HFFc6 (cell line): ENCODE measurements around the gene FUT7. TPM values are rescaled to one million over a fixed set of nuclear protein-coding genes. Genes with fewer than 3 reads are reported as not detected.

ENCODE experiments used
- DNase-seq: peaks from one replicate; pipeline ENCODE4 v3.0.0-alpha.2; 2018
- H3K27ac Mint-ChIP-seq: 2 replicates; pipeline ENCODE4 v1.8.0; 2020; ENCODE audit warnings: mild to moderate bottlenecking, mixed read lengths
- H3K27me3 Mint-ChIP-seq: 2 replicates; pipeline ENCODE4 v1.8.0; 2021; ENCODE audit warnings: mild to moderate bottlenecking, moderate library complexity, mixed read lengths; ENCODE audit not compliant: insufficient read depth
- H3K36me3 Mint-ChIP-seq: 2 replicates; pipeline ENCODE4 v1.8.0; 2021; ENCODE audit warnings: low read depth, mixed read lengths
- H3K4me1 Mint-ChIP-seq: 2 replicates; pipeline ENCODE4 v1.8.0; 2020; ENCODE audit warnings: low read depth, mixed read lengths
- H3K4me3 Mint-ChIP-seq: 2 replicates; pipeline ENCODE4 v1.8.0; 2020; ENCODE audit warnings: mild to moderate bottlenecking, moderate library complexity, mixed read lengths
- H3K9me3 Mint-ChIP-seq: 2 replicates; pipeline ENCODE4 v1.8.0; 2020; ENCODE audit warnings: mild to moderate bottlenecking, mixed read lengths
- total RNA-seq, 6 experiments: library from RNA; stranded (reverse); fragmentation: NEBNext Ultra II Directional; extraction: Animal tissue kit (Norgen Biotek cat#: 25700); gene quantifications; 2 replicates in 1 of 6; 3 replicates in 5 of 6; pipeline ENCODE4 v1.2.3, GENCODE V29; 2021
- TF ChIP-seq, protein P1 (sequence below): fragments of 200-600 bp; sonication (generic); IDR thresholded peaks from 2 replicates; pipeline ENCODE4 v1.5.0; 2021; ENCODE audit warnings: antibody characterized with exemption, mild to moderate bottlenecking

FUT7 gene
- total RNA-seq, 6 experiments from 2014 or later = not detected

DNA sequence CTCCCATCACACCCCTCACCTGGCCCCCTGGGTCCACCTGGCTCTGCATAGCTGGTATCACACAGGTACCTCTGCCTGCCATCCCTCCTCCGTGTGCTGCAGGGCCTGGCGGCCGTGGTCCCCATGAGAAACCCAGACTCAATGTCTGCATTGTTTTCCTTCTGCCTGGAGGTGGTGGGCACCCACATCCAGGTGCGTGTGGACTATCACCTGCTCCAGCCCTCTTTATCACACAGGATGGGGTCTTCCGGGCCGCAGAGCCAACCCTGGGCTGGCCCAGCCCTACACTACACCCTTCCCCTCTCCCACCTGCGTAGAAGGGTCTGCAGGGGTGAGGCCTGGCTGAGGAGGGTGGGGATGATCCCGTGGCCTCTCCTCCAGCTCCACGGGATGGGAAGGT is 7.0 kb upstream of the FUT7 start:
- H3K27ac Mint-ChIP-seq = no peak overlapping the region
- no peak overlapping the region for H3K4me3 Mint-ChIP-seq
- TF ChIP-seq, protein P1, sequence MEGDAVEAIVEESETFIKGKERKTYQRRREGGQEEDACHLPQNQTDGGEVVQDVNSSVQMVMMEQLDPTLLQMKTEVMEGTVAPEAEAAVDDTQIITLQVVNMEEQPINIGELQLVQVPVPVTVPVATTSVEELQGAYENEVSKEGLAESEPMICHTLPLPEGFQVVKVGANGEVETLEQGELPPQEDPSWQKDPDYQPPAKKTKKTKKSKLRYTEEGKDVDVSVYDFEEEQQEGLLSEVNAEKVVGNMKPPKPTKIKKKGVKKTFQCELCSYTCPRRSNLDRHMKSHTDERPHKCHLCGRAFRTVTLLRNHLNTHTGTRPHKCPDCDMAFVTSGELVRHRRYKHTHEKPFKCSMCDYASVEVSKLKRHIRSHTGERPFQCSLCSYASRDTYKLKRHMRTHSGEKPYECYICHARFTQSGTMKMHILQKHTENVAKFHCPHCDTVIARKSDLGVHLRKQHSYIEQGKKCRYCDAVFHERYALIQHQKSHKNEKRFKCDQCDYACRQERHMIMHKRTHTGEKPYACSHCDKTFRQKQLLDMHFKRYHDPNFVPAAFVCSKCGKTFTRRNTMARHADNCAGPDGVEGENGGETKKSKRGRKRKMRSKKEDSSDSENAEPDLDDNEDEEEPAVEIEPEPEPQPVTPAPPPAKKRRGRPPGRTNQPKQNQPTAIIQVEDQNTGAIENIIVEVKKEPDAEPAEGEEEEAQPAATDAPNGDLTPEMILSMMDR = no peak
- H3K4me1 Mint-ChIP-seq = no peaks in the 10 kb centered on the region
- no peaks in the 10 kb centered on the region for H3K9me3 Mint-ChIP-seq
- no peaks in the 10 kb centered on the region for H3K36me3 Mint-ChIP-seq
- DNase-seq = no peak
- H3K27me3 Mint-ChIP-seq = no peaks in the 10 kb centered on the region; the same call in 1 of the 2 replicates

DNA sequence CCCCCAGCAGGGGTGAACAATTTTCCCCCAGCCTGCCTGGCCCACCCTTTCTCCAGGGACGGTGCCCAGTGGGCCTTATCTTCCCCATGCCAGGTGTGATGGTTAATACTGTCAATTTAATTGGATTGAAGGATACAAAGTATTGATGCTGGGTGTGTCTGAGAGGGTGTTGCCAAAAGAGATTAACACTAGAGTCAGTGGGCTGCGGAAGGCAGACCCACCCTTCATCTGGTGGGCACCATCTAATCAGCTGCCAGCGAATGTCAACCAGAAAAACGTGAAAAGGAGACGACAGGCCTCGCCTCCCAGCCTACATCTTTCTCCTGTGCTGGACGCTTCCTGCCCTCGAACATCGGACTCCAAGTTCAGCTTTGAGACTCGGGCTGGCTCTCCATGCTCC is 5.6 kb upstream of the FUT7 start:
- Mint-ChIP-seq H3K36me3 (no peaks in the 10 kb centered on the region), H3K4me1 (no peaks in the 10 kb centered on the region), H3K27me3 (no peaks in the 10 kb centered on the region; the same call in 1 of the 2 replicates), H3K9me3 (no peaks in the 10 kb centered on the region), H3K4me3 (no peak overlapping the region), H3K27ac (no peak overlapping the region)
- DNase-seq = no peak
- TF ChIP-seq, protein P1 = no peak

DNA sequence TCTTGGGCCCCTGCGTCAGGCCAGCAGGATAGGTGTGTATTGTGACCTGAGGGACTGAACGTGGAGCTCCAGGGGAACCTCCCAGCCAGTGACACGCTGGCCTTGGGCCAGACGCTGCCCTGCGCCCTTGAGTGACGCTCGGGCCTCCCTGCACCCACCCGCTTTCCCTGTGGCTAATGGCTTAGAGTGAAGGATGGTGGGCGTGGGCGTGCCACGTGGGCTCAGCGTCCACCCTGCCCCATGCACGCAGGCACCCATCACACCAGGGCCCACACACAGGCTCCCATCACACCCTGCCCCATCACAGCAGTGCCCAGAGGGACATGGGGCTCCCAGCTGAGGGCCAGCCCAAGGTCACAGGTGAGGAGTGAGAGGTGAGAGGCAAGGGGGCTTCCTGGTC is 5.1 kb upstream of the FUT7 start:
- Mint-ChIP-seq H3K4me3 (no peak overlapping the region), H3K36me3 (no peaks in the 10 kb centered on the region), H3K27ac (no peak overlapping the region), H3K27me3 (no peaks in the 10 kb centered on the region; the same call in 1 of the 2 replicates), H3K9me3 (no peaks in the 10 kb centered on the region), H3K4me1 (no peaks in the 10 kb centered on the region)
- DNase-seq = no peak
- TF ChIP-seq, protein P1 = no peak

DNA sequence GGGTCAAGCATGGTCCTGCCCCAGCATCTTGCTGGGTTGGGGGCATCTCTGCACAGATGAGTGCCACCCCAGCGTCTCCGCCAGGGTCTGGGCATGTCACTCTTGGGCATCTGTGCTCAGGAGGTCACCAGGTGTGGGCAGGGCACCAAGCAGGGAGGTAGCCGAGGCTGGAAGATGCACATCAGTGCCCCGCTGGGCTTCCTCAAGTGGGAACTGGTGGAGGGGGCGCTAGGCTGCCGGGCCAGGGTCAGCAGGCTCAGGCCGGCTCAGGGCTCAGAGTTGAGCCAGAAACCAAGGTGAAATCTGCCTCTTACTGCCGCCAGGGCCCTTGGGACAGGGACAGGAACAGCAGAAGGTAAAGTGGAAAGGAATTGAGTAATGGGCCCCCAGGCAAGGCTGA is 4.0 kb upstream of the FUT7 start:
- H3K36me3 Mint-ChIP-seq = no peaks in the 10 kb centered on the region
- no peak overlapping the region for H3K4me3 Mint-ChIP-seq
- no peak overlapping the region for H3K27ac Mint-ChIP-seq
- no peaks in the 10 kb centered on the region for H3K9me3 Mint-ChIP-seq
- H3K4me1 Mint-ChIP-seq = no peaks in the 10 kb centered on the region
- no peaks in the 10 kb centered on the region; the same call in 1 of the 2 replicates for H3K27me3 Mint-ChIP-seq
- no peak for DNase-seq
- TF ChIP-seq, protein P1 = no peak

DNA sequence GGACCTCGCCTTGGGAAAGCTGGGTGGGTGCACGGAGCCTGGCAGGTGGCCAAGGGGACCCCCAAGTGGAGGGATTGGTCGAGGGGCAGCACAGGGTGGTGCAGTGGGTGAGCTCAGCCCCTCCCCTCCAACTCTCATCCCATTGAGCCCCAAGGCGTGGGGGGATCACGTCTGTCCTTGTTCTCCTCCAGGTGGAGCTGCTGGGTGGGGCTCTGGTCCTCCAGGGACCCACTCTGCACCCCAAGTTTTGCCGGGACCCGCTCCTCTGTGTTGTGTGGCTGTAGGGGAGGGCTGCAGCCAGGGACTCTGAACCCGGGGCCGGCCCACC is 3.6 kb upstream of the FUT7 start:
- H3K36me3 Mint-ChIP-seq = no peaks in the 10 kb centered on the region
- no peak overlapping the region for H3K4me3 Mint-ChIP-seq
- TF ChIP-seq, protein P1 = peak; percentile 60
- H3K9me3 Mint-ChIP-seq = no peaks in the 10 kb centered on the region
- DNase-seq = no peak
- no peak overlapping the region for H3K27ac Mint-ChIP-seq
- no peaks in the 10 kb centered on the region for H3K4me1 Mint-ChIP-seq
- H3K27me3 Mint-ChIP-seq = no peaks in the 10 kb centered on the region; the same call in 1 of the 2 replicates
